NB4 (cell line): Measurements from ENCODE around the gene CHAMP1.

Experiments
- CTCF ChIP-seq: IDR thresholded peaks from one replicate; pipeline ENCODE4 v1.5.1; 2012; ENCODE audit warnings: low read depth, low read length
- POLR2A ChIP-seq: IDR thresholded peaks from 2 replicates; pipeline ENCODE4 v1.6.1; 2011; ENCODE audit warnings: mild to moderate bottlenecking; ENCODE audit not compliant: insufficient read length; ENCODE audit errors: extremely low read depth

GRCh38 chr13:114264886-114265611 lies 49.3 kb upstream of the CHAMP1 start:
- TF ChIP-seq CTCF (no peak), POLR2A (no peak)
